Mucosa of descending colon (tissue), 3 donors: ENCODE results near the gene OR10AD1. TPM values are rescaled to one million over a fixed set of nuclear protein-coding genes. Genes with fewer than 3 reads are reported as not detected.
"Not testable (repeated sequence)": the region's sequence is repeated elsewhere in the genome, so short reads cannot be mapped to it uniquely, and the experiment has no call there.

Experiments
- ATAC-seq: fragments of 200-7000 bp; cut with Tn5 transposase; one replicate; pipeline ENCODE4 v1.9.1; 2020; ENCODE audit warnings: mild to moderate bottlenecking, moderate library complexity
- DNase-seq, 3 donors: peaks; one replicate each; pipeline ENCODE4 v3.0.0-alpha.2; 2020
- H3K36me3 ChIP-seq: fragments of 200-600 bp; one replicate; pipeline ENCODE4 v1.8.0; 2021; ENCODE audit warnings: low read depth, mild to moderate bottlenecking
- H3K4me1 ChIP-seq: fragments of 200-600 bp; one replicate; pipeline ENCODE4 v1.8.0; 2021; ENCODE audit warnings: low read depth, mild to moderate bottlenecking
- H3K4me3 ChIP-seq: fragments of 200-600 bp; one replicate; pipeline ENCODE4 v1.8.0; 2021; ENCODE audit warnings: mild to moderate bottlenecking
- H3K9me3 ChIP-seq: fragments of 200-600 bp; one replicate; pipeline ENCODE4 v1.8.0; 2021; ENCODE audit warnings: mild to moderate bottlenecking
- intact Hi-C, 2 donors: fragments of 100-400 bp; cut with DNase I in 1 of 2; cut with micrococcal nuclease in 1 of 2; formaldehyde crosslinking; loops; one replicate each; pipeline versions ENCODE4 v1.11.0 to v1.11.1; 2022; cut with DNase I, micrococcal nuclease
- total RNA-seq, 3 donors: library from RNA; stranded (reverse); fragmentation: NEBNext Ultra II Directional in 2 of 3; extraction: Animal tissue kit (Norgen Biotek cat#: 25700) in 2 of 3; gene quantifications; one replicate each; pipeline versions ENCODE4 v1.2.1 to v1.2.4, GENCODE V29; 2021 to 2023
- TF ChIP-seq, protein P1 (sequence below): fragments of 200-600 bp; IDR thresholded peaks from one replicate; pipeline ENCODE4 v1.8.0; 2022; ENCODE audit warnings: antibody characterized with exemption, mild to moderate bottlenecking
- donor health status: DM: no; HTN: no; CAD: no; lungs with moderate emphysema.
- donor health status: DM: no; HTN: no; CAD: no.
- donor health status: DM: no; HTN: yes; CAD: no.

The OR10AD1 gene
- total RNA-seq, 3 donors from 2014 or later, result not detected

GRCh38 chr12:48221645-48222044, 18.6 kb upstream of the OR10AD1 start:
- TF ChIP-seq, protein P1, sequence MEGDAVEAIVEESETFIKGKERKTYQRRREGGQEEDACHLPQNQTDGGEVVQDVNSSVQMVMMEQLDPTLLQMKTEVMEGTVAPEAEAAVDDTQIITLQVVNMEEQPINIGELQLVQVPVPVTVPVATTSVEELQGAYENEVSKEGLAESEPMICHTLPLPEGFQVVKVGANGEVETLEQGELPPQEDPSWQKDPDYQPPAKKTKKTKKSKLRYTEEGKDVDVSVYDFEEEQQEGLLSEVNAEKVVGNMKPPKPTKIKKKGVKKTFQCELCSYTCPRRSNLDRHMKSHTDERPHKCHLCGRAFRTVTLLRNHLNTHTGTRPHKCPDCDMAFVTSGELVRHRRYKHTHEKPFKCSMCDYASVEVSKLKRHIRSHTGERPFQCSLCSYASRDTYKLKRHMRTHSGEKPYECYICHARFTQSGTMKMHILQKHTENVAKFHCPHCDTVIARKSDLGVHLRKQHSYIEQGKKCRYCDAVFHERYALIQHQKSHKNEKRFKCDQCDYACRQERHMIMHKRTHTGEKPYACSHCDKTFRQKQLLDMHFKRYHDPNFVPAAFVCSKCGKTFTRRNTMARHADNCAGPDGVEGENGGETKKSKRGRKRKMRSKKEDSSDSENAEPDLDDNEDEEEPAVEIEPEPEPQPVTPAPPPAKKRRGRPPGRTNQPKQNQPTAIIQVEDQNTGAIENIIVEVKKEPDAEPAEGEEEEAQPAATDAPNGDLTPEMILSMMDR, result no peak
- DNase-seq, result no peak
- no peak for ATAC-seq
- Histone ChIP-seq H3K4me1 (no peaks in the 10 kb centered on the region), H3K36me3 (no peaks in the 10 kb centered on the region), H3K9me3 (no peaks in the 10 kb centered on the region), H3K4me3 (no peak overlapping the region)
- intact Hi-C loops, result no loop called here

DNA sequence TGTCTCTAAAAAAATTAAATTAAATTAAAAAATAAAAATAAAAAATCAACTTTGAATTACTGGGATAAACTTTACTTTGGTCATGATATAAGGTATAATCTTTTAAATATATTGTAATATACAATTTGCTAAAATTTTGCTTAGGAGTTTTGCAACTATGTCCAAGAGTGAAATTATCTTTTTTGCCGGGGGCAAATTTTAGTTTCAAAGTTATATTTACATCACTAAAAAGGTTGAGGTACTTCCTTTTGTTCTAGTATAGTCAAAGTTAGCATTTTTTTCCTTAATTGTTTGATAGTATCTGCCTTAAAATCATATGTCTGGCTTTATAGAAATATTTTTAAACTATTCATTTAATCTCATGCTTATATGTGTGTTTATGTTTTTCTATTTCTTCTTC, 17.6 kb upstream of the OR10AD1 start:
- H3K36me3 ChIP-seq, result no peaks in the 10 kb centered on the region
- no peak for ATAC-seq
- TF ChIP-seq, protein P1, result no peak
- no peaks in the 10 kb centered on the region for H3K9me3 ChIP-seq
- H3K4me3 ChIP-seq, result no peak overlapping the region
- intact Hi-C loops, result no loop called here
- DNase-seq, result no peak
- H3K4me1 ChIP-seq, result no peaks in the 10 kb centered on the region

- intact Hi-C loops, result no loop called here
- no peaks in the 10 kb centered on the region for H3K9me3 ChIP-seq
- H3K36me3 ChIP-seq, result no peaks in the 10 kb centered on the region
- TF ChIP-seq, protein P1, result no peak
- no peaks in the 10 kb centered on the region for H3K4me1 ChIP-seq
- H3K4me3 ChIP-seq, result no peak overlapping the region
- ATAC-seq, result no peak
- DNase-seq, result no peak
Observed at GRCh38 chr12:48219631-48220030, 16.5 kb upstream of the OR10AD1 start.

DNA sequence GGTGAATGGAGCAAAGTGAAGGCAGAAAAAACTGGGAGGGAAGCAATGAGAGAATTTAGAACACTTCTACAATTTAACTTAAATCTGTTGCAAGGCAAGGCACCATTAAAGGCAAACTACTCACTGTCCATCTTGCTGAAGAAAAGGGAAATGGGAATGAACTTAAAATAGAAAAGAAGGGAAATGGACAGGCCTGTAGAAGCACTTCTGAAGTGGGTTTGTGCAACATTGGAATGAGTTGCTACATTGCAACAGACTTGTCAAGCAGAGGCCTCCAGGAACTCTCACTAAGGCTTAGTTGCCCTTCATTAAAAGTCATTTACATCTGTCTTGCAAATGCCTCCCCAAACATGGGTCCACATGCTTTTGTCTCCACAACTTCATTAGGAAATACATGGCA, 13.7 kb upstream of the OR10AD1 start:
- H3K4me3 ChIP-seq, result no peak overlapping the region
- no peak for DNase-seq
- no peaks in the 10 kb centered on the region for H3K4me1 ChIP-seq
- no peaks in the 10 kb centered on the region for H3K36me3 ChIP-seq
- intact Hi-C loops, result no loop called here
- ATAC-seq, result no peak
- H3K9me3 ChIP-seq, result no peaks in the 10 kb centered on the region
- TF ChIP-seq, protein P1, result no peak

DNA sequence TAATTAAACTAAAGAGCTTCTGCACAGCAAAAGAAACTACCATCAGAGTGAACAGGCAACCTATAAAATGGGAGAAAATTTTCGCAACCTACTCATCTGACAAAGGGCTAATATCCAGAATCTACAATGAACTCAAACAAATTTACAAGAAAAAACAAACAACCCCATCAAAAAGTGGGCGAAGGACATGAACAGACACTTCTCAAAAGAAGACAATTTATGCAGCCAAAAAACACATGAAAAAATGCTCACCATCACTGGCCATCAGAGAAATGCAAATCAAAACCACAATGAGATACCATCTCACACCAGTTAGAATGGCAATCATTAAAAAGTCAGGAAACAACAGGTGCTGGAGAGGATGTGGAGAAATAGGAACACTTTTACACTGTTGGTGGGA, 6.4 kb upstream of the OR10AD1 start:
- intact Hi-C loops, H3K4me1 ChIP-seq, H3K4me3 ChIP-seq, DNase-seq, ATAC-seq, H3K36me3 ChIP-seq: not testable (repeated sequence)
- H3K9me3 ChIP-seq, result peaks cover 40% of the 10 kb centered on the region

DNA sequence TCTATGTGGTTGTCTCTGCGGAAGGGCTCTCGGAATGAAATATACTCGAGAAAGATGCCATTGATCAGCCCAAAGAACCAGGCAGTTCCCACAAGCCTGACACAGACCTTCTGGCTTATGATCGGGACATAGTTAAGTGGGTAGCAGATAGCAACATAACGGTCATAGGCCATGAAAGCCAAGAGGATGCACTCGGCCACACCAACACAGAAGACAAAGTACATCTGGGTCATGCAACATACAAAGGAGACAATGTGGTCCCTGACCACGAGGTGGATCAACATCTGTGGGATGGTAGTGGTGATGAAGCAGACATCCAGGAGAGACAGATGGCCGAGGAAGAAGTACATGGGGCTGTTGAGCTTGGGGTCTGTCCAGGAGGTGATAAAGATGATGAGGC, 326 bp downstream of the OR10AD1 start:
- DNase-seq (no peak), ATAC-seq (no peak)
- intact Hi-C loops, result no loop called here
- Histone ChIP-seq H3K36me3 (no peaks in the 10 kb centered on the region), H3K9me3 (peaks cover 35% of the 10 kb centered on the region), H3K4me3 (no peak overlapping the region), H3K4me1 (peaks cover 7% of the 10 kb centered on the region)
- TF ChIP-seq, protein P1, result no peak
